DOHH2 (cell line): ENCODE data around the gene MOB4.

Source experiments
- EZH2phosphoT487 ChIP-seq: fragments of 200-600 bp; sonication (generic); IDR thresholded peaks from 2 replicates; pipeline ENCODE4 v1.6.1; 2017; ENCODE audit warnings: borderline replicate concordance, mild to moderate bottlenecking, antibody characterized with exemption, low read length, moderate library complexity, mixed read lengths
- TF ChIP-seq, protein P1 (sequence below): fragments of 200-600 bp; sonication (generic); IDR thresholded peaks from one replicate; pipeline ENCODE4 v1.5.1; 2014; ENCODE audit warnings: antibody characterized with exemption, mild to moderate bottlenecking, low read depth, low read length; ENCODE audit not compliant: poor library complexity, severe bottlenecking

- TF ChIP-seq, protein P1, sequence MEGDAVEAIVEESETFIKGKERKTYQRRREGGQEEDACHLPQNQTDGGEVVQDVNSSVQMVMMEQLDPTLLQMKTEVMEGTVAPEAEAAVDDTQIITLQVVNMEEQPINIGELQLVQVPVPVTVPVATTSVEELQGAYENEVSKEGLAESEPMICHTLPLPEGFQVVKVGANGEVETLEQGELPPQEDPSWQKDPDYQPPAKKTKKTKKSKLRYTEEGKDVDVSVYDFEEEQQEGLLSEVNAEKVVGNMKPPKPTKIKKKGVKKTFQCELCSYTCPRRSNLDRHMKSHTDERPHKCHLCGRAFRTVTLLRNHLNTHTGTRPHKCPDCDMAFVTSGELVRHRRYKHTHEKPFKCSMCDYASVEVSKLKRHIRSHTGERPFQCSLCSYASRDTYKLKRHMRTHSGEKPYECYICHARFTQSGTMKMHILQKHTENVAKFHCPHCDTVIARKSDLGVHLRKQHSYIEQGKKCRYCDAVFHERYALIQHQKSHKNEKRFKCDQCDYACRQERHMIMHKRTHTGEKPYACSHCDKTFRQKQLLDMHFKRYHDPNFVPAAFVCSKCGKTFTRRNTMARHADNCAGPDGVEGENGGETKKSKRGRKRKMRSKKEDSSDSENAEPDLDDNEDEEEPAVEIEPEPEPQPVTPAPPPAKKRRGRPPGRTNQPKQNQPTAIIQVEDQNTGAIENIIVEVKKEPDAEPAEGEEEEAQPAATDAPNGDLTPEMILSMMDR: no peak
- no peak for TF ChIP-seq EZH2phosphoT487
Measured at GRCh38 chr2:197539734-197540133, 23.9 kb downstream of the MOB4 start.
